Epidermal melanocyte (primary cell): ENCODE measurements around the gene RAP1GAP2.
"Not testable (repeated sequence)": the region's sequence is repeated elsewhere in the genome, so short reads cannot be mapped to it uniquely, and the experiment has no call there.

Experiments used
- DNase-seq: peaks from one replicate; pipeline ENCODE4 v3.0.0; 2011; ENCODE audit warnings: low spot score; ENCODE audit not compliant: insufficient read length

RAP1GAP2 gene

DNA sequence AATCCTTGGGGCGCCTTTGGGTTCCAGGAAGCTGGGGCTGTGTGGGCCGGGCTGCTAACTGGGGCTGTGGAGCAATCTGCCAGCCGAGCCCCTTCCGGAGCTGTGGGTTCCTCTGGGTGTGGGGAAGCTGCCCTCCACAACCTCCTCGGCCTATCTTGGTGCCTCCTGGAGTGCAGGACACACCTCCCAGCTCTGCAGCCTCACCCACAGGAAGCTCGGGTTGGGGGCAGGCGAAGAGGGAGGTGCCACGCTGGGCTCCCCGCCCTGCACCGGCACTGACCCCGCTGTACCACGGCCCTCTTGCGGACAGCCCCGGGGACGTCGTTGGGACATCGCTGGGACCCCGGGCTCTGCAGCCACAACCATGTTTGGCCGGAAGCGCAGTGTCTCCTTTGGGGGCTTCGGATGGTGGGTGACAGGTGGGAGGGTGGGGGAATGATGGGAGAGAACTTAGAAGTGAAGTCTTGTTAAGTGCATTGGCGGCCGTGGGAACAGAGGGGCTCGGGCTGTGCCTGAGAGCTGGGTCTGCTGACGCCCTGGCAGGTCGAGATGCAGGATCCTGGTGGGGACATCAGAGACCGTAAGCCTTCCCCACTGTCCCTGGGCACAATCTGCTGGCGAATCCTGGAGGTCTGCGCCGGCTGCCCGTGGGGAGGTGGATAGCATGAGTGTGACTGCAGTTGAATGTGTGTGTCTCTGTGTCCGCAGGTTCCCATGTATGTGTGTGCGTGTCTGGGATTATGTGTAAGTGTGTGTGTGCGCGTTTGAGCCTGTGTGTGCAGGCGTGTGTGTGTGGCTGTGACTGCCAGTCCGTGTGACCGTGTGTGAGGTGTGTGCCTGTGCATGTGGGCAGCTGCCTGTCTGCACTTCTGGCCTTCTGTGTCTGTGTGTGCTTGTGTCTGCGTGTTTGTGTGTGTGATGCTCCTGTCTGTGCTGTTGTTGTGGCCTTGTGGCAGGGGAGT, at the start of gene RAP1GAP2:
Gene RAP1GAP2 (plus strand): TSS at position 275 of the 962 bp plus-strand sequence. CDS start 90 bp downstream, at position 365.
- DNase-seq = no peak

DNA sequence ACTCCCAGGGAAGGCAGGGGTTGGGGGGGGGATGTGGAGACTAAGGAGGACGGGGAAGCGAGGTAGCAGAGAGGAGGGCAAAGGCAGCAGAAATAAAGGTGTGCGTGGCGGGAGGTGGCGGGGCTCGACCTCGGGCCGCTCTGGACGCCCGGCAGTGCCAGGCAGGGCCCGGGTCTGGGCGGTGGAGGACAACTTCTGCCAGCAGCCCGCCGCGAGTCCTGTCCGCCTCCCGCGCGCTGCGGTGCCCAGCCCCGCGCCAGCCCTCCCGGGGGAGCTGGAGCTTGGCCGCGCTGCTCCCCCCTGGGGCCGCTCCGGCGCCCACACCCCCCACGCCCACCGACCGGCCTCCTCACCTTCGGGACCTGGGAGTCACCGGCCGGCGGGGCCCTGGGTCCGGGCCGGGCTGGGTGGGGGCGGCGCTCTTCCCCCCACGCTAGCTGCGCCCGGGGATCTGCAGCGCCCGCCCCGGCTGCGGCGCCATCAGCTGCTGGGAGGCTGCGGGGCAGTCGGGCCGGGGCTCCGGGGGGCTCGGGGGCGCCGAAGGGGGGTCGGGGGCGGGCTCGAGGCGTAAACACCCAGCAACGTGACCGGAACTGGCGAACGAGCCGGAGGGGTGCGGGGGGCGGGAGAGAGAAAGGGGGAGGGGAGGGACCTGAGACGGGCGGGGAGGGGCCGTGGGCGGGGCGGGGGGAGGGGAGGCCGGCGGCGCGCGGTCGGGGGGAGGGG, 47.0 kb upstream of the RAP1GAP2 start, which contains the start of gene CCDC92B:
Gene CCDC92B (minus strand): TSS at position 595 of the 726 bp plus-strand sequence. CDS start 14,507 bp downstream, outside the sequence.
- DNase-seq = no peak

DNA sequence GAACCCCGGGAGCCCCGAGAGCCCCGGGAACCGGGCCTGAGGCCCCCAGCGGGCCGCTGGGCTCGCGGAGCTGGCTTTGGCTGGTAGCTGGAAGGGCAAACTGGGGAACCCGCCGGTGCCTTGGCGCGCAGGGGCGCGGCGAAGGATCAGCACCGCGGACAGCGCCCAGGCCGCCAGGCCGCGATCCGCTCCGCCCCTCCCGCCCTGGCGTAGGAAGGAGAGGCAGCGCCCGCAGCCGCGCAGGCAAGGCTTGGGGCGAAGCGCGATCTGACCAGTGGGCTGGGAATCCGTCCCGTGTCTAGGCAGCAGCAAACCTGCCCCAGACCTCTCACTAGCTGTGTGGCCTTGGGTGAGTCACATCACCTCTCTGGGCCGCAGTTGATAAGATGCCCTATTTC, 46.5 kb upstream of the RAP1GAP2 start:
- peak; percentile 83 for DNase-seq

DNA sequence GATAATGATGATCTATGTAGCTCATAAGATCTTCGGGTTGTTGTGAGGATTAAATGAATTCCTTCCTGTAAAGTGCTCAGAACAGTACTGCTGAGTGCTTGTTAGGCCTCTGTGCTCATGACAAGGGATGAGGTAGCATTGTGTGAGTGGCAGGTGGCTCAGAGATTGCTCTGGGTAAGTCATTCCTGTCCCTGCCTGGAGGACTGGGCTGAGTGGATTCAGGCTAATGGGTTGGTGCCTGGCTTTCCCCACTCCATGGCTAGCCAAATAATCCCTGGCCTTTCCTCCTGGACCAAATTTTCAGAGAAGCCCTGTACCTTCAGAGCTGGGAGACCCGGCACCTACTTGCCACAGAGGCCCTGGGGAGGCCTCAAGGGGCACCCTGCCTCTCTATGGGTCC, 45.5 kb upstream of the RAP1GAP2 start:
- DNase-seq = no peak

DNA sequence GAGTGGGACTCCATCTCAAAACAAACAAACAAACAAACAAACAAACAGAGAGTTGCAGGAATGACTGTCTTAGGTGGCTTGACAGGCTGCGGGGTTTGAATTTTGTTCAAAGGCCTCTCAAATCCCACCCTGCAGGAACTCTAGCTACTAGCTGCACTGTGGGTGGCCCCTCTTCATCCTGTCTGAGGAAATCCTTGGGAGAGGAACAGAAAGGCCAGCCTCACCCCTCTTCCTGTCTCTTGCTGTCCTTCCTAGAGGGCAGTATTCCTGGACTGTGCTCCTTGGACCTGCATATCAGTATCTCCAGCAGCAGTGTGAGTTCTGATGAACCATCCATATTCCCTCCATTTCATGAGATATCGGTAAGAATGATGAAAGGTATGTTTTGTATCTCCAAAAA, 44.7 kb upstream of the RAP1GAP2 start:
- DNase-seq = no peak

DNA sequence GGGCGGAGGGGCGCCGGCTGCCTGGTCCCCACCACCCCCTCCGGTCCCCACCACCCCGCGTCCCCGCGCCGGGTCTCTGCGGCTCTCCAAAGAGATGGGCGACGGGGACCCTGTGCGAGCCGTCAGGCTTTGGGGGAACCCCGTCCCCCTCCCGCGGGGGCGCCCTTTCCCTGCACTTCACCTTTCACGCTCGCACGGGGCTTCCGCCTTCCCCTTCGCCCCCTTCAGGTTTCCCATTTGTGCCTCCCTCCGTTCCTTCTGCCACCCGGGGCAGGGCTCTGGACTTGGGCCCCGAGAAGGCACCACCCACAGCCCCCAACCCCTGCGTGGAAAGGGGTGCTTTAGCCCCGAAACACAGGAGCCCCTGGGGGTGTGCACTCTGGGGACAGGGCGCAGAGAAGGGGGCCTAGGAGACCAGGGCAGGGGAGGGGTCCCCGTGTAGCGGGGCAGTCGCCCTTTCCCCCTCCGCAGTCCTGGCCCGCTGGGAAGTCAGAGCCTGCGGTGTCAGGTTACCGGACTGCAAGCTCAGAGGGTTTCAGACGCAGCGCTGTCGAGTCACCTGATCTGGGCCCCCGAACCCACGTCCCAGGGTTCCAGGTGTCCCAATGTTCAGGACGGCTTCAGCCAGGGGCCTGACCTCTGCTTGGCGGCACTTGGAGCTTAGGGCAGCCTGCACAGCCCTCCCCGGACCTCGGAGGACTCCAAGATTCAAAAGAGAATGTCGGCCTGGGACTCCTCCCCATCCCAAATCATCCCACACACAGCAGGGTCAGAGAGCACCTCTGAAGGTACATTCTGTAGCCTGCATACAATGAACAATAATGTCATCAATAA, 40.1 kb upstream of the RAP1GAP2 start:
- DNase-seq = no peak

DNA sequence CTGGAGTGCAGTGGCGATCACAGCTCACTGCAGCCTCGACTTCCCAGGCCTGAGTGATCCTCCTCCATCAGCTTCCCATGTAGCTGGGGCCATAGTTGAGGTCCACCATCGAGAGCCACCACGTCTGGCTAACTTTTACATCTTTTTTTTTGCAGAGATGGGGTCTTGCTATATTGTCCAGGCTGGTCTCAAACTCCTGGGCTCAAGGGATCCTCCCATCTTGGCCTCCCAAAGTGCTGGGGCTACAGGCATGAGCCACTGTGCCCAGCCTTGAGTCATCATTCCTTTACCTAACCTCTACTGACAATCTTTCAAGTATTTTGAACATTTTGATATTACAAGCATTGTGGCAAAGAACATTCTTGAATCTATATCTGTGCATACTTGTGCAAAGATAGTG, 37.4 kb upstream of the RAP1GAP2 start:
- no peak for DNase-seq

DNA sequence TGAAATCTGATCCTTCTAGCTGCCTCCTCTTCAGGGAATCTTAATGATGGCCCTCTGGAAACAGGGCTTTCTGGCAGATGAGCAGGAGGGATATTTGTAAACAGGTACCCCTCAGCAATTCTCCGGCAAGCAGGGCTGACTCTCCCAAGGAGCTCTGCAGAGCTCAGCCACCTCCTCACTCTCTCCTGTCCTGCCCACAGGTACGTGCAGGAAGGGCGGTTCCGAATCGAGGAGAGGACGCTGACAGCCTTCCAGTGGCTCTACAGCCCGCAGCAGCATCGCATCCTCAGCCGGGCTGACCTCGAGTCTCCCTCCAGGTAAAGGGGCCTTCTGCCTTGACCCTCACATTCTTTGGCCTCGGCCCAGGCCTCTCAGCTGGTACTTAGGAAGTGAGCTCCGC, 26.1 kb upstream of the RAP1GAP2 start:
- DNase-seq = no peak

DNA sequence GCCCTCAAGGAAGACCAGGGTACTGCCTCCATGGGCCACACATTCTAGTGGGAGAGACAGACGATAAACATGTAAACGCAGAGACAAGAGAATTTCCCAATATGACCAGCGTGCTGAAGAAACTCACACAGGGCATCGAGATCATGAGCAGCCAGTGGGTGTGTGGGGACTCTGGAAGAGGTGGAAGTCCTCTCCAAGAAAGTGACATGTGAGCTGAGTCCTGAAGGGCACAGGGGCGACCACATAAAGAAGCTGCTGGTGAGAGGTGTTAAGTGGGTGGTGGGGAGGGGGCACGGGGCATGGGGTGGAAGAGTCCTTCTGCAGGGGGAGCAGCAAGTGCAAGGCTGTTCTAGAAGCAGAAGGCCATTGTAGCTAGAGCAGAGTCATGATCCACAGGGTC, 21.0 kb upstream of the RAP1GAP2 start:
- DNase-seq = no peak

DNA sequence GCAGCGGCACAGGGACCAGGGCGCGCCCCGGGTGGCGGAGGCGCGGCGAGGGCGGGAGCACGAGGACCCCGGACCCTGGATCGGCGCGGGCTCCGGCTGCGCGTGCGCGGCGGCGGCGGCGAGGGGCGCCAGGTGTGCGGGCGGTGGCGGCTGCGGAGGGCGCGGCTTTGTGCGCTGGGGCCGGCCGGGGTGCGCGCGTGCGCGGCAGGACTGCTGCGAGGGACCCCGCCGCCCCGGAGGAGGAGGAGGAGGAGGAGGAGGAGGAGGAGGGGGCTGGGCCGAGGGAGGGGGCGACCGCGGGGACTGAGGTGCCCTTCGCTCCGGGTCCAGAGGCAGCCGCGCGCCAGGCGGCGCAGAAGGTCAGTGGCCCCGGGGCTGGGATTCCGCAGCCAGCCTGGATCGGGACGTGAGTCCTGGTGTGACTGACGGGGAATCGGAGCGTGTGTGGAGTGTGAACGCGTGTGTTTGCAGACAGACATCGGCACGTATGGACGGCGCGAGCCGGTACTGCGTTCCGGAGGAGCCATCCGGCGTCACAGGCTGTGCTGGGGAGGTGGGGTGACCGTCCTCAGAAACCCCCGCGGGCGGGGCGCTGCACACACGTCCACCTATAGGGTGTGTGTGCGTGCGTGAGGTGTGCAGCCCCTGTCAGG, 19.5 kb upstream of the RAP1GAP2 start:
- no peak for DNase-seq

DNA sequence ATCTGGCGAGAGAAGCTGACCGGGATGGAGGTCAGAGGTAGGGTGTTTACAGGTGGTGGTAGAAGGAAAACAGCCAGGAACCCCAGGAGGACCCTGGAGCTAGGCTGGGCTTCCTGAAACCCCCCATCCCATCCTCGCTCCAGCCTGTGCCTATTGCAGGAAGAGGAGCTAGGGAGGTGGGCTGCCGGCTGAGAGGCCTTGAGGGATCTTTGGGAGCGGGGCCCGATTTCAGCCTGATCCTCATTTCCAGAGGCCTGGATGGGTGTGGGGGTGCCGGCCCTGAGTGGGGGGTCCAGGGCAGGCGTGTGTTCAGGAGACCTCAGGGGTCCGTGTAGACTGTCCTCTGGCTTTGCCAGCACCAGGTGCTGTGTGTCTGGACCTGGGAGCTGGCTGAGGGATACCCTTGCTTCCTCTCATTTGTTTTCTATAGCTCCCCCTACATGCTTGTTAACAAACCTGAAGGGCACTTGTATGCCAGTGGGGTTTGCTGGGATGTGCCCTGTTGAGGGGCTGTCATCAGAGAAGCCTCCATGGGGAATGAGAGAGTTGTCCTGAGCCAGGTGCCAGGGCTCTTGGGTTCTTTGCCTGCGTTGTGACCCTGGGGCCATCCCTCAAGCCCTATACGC, 18.9 kb upstream of the RAP1GAP2 start:
- no peak for DNase-seq

DNA sequence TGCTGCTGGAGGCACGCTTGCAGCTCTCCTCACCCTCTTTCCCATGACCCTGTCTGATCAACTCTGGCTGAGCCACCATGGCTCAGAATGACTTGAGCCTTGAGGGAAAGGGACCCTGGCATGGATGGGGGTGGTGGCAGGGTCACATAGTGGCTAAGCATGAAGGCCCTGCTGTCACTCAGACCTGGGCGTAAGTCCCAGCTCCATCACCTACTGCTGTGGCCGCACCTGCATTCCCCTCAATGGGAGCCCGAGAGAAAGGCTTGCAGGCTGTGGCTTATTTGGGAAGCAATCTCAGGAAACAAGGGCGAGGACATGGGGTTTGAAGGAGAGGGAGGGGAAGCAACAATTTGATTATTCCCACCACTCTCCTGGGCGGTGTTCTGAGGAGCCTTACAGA, 17.7 kb upstream of the RAP1GAP2 start:
- no peak for DNase-seq

DNA sequence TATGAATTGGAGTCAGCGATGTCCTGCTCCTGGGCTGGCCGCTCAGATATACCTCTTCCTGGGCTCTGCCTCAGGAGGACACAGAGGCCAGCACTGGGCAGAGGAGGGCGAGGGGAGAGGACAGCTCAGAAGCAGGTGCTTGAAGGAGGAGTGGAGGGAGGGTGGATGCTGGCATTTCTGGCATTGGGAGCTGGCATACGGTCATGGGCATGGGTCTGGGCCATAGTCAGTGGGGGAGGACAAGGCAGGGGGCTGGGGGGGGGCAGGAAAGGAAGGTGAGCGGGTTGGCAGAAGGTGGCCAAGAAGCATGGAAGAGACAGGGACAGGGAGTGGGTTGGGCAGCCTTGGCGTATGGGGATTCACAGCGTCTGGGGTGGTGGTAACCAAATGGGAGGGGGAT, 16.7 kb upstream of the RAP1GAP2 start:
- no peak for DNase-seq

DNA sequence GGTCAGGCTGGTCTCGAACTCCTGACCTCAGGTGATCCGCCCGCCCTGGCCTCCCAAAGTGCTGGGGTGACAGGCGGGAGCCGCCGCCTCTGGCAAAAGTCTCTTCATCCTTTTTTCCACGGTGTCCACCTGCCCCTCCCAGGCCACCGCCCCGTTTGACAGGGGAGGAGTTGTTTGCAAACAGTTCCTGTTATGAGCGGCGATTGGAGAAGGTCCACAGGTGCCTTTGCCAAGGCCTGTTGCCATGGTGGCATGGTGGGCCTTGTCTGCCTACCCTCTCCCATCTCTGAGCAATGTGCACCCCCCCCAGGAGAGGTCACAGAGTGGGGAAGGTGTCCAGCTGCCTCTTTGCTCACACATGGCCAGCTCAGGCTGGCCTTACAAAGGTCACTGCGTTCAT, 16.0 kb upstream of the RAP1GAP2 start:
- DNase-seq = no peak

DNA sequence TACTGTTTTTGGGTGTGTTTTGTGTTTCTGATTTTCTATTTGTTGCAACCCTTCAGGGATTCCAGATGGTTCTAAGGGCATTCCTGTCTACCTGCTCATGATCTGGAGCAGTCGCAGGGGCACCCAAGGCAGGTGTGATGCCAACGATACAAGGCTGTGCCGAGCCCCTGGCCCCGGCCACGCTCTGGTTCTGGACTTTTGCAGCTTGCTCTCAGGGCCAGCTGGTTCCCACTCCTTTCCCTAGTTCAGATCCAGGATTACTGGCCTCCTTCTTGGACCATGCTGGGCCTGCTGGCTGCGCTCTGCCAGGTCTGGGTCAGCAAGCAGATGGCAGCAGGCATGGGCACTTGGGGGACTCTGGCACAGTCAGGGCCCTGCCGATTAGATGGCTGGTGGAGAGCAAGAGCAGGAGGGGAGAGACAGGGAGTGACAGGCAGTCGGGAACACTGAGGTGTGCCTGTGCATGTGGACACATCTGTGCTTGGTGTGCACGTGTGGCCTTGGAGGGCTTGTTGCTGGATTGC, 15.2 kb upstream of the RAP1GAP2 start:
- DNase-seq = no peak

DNA sequence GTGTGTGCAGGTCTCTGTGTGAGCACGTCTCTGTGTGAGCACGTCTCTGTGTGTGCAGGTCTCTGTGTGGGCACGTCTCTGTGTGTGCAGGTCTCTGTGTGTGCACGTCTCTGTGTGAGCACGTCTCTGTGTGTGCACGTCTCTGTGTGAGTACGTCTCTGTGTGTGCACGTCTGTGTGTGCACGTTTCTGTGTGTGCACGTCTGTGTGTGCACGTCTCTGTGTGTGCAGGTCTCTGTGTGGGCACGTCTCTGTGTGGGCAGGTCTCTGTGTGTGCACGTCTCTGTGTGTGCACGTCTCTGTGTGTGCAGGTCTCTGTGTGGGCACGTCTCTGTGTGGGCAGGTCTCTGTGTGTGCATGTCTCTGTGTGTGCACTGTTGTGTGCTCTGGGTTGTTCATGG, 14.6 kb upstream of the RAP1GAP2 start:
- not testable (repeated sequence) for DNase-seq

DNA sequence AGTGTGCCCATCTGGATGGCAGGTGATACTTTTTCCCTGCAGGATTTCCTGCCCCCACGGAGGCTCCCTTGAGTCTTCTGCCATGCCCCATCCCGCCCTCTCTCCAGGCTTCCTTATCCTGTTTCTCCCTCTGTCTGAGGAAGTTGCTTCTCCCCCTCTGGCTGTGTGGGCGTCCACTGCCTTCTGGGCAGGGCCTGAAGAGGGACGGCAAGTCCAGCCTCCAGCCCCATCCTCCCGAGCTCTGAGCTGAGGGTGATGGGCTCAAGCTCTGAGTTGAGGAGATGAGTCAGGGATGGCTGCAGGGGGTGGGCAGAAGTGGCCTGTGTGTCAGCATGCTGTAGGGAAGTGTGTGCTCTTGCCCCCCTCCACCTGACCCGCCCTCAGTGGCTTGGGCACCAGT, 14.2 kb upstream of the RAP1GAP2 start:
- DNase-seq = no peak

DNA sequence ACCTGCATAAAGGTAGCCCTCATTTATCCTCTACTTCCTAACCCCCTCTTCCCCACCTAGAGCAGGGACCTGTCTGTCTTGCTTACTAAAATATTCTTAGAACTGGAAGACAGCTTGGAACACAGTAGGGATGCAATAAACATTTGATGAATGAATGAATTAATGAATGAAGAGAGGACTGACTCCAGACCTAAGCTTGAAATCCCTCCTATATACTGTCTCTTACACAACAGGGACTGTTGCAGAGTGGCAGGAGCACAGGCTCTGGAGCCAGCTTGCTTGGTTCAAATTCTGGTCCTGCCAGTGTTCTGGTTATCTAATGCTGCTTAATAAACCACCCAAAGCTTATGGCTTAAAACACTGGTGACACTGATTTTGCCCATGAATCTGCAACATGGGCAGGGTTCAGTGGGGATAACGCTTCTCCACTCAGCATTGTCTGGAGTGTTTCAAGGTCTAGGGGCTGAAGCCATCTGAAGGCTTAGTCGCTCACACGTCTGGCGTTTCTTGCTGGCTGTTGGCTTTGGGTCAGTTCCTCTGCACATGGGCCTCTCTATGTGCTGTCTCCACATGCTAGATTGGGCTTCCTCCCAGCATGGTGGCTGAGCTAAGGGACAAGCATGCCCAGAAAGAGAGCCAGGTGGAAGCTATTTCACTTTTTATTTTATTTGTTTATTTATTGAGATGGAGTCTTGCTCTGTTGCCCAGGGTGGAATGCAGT, 12.8 kb upstream of the RAP1GAP2 start:
- DNase-seq = no peak

DNA sequence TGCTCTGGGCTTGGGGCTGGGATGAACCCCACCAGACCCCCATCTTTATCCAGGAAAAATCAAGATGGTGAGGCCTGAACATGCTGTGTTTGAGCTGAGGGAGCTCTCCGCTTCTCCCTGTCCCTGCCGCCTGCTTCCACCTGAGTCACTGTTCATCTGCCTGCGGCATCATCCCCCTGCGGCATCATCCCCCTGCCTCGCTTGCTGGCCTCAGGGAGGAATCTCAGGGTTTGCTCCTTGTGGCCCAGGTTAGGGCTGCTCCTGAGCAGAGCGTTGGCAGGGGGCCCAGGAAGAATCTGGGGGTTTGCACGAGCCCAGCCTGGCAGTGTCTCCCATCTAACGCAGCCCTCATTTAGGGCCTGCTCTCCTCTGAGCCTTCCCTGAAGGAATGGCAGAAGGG, 11.4 kb upstream of the RAP1GAP2 start:
- no peak for DNase-seq

DNA sequence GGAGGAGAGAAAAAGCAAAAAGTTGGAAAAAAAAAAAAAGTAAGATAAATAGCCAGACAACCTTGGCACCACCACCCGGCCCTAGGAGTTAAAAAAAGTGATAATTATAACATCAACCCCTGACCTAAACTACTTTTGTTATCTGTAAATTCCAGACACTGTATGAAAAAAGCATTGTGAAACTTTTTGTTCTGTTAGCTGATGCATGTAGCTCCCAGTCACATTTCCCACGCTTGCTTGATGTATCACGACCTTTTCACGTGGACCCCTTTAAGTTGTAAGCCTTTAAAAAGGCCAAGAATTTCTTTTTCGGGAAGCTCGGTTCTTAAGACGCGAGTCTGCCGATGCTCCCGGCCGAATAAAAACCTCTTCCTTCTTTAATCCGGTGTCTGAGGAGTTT, 10.9 kb upstream of the RAP1GAP2 start:
- DNase-seq = not testable (repeated sequence)
